Esophagus muscularis mucosa (tissue), 4 donors: ENCODE data around the gene TP63.

Experiments used
- EP300 ChIP-seq: sonication (generic); formaldehyde crosslinking; IDR thresholded peaks from one replicate; pipeline ENCODE4 v1.6.1; 2017; ENCODE audit warnings: antibody characterized with exemption
- POLR2A ChIP-seq: fragments of 450-650 bp; IDR thresholded peaks from one replicate; pipeline ENCODE4 v1.6.1; 2017; ENCODE audit warnings: antibody characterized with exemption, moderate library complexity, mild to moderate bottlenecking, low read depth
- POLR2AphosphoS5 ChIP-seq, 2 donors: sonication (generic); formaldehyde crosslinking; IDR thresholded peaks; one replicate each; pipeline ENCODE4 v1.6.1; 2017; ENCODE audit warnings: antibody characterized with exemption in 2 of 2
- TF ChIP-seq, protein P1 (sequence below), 3 experiments: fragments of 200-600 bp in 2 of 3; fragments of 450-650 bp in 1 of 3; sonication (generic) in 2 of 3; IDR thresholded peaks; one replicate each; pipeline ENCODE4 v1.5.1; 2017 to 2019; ENCODE audit warnings: antibody characterized with exemption in 3 of 3, mild to moderate bottlenecking in 2 of 3, moderate library complexity in 1 of 3

DNA sequence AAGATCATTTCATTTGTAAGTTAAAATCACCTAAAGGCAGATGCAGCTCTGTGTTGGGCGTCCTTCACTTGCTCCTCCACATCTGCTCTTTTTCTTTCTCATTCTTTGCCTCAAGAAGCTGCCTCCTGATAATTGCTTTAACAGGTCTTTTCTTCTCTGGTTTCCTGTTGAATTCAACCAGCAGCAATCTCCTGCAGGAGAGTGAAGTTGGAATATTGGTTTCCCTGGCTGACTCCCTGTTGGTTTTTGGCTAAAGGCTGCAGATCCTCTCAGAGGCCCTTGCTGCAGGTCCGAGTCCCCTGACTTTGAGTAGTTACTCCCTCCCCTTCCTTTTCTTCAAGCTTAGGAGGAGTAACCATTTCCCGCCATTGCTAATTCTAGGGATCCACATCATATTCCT is 4.2 kb downstream of the TP63 start:
- TF ChIP-seq, protein P1, sequence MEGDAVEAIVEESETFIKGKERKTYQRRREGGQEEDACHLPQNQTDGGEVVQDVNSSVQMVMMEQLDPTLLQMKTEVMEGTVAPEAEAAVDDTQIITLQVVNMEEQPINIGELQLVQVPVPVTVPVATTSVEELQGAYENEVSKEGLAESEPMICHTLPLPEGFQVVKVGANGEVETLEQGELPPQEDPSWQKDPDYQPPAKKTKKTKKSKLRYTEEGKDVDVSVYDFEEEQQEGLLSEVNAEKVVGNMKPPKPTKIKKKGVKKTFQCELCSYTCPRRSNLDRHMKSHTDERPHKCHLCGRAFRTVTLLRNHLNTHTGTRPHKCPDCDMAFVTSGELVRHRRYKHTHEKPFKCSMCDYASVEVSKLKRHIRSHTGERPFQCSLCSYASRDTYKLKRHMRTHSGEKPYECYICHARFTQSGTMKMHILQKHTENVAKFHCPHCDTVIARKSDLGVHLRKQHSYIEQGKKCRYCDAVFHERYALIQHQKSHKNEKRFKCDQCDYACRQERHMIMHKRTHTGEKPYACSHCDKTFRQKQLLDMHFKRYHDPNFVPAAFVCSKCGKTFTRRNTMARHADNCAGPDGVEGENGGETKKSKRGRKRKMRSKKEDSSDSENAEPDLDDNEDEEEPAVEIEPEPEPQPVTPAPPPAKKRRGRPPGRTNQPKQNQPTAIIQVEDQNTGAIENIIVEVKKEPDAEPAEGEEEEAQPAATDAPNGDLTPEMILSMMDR (IDR thresholded peaks at IDR 0.05): no peak
- TF ChIP-seq POLR2AphosphoS5 (IDR thresholded peaks at IDR 0.05): no peak
- no peak for TF ChIP-seq POLR2A
- TF ChIP-seq EP300: no peak
